H1 (cell line): ENCODE results near the gene SV2C. TPM values are rescaled to one million over a fixed set of nuclear protein-coding genes. Genes with fewer than 3 reads are reported as not detected.

Source experiments
- JUND ChIP-seq: IDR thresholded peaks from 2 replicates; pipeline ENCODE4 v1.6.1; 2011; ENCODE audit warnings: mild to moderate bottlenecking, improper control_type of control experiment, low read length
- POU5F1 ChIP-seq: IDR thresholded peaks from 2 replicates; pipeline ENCODE4 v1.6.1; 2011; ENCODE audit warnings: low read depth, mild to moderate bottlenecking, low read length, moderate library complexity
- RAD21 ChIP-seq, 2 experiments: IDR thresholded peaks in 1 of 2; conservative IDR thresholded peaks in 1 of 2; 2 replicates each; pipeline ENCODE4 v1.6.1; 2011; ENCODE audit warnings: low read depth in 2 of 2, low read length in 2 of 2, improper control_type of control experiment in 1 of 2, inconsistent platforms in 1 of 2, mild to moderate bottlenecking in 1 of 2, moderate library complexity in 1 of 2
- polyA plus RNA-seq, 7 experiments: library from polyadenylated mRNA; depleted of rRNA in 3 of 7; stranded (reverse) in 5 of 7; unstranded in 2 of 7; fragments of >200 nt in 5 of 7; fragments of 200-250 nt in 2 of 7; gene quantifications; 1 replicate in 5 of 7; 2 replicates in 1 of 7; 4 replicates in 1 of 7; pipeline versions ENCODE4 v1.2.1 to v1.2.3, GENCODE V29; 2011 to 2013; ENCODE audit warnings: missing spikeins in 2 of 7, mixed read lengths in 2 of 7
- total RNA-seq: library from RNA; stranded (reverse); fragmentation: NEBNext Ultra II Directional; extraction: Animal tissue kit (Norgen Biotek cat#: 25700); gene quantifications from 2 replicates; pipeline ENCODE4 v1.2.1, GENCODE V29; 2021
- TF ChIP-seq, protein P1 (sequence below): fragments of 300-600 bp; sonication (generic); IDR thresholded peaks from 2 replicates; pipeline ENCODE4 v1.7.1; 2012; ENCODE audit warnings: low read length, moderate library complexity, mild to moderate bottlenecking, inconsistent platforms; ENCODE audit not compliant: insufficient replicate concordance

SV2C gene
- total and polyA plus RNA-seq, 2 of the 8 experiments (the other 6 are each of a cell fraction or from before 2014, with no cell fraction given), result 0.08 to 0.24 TPM

DNA sequence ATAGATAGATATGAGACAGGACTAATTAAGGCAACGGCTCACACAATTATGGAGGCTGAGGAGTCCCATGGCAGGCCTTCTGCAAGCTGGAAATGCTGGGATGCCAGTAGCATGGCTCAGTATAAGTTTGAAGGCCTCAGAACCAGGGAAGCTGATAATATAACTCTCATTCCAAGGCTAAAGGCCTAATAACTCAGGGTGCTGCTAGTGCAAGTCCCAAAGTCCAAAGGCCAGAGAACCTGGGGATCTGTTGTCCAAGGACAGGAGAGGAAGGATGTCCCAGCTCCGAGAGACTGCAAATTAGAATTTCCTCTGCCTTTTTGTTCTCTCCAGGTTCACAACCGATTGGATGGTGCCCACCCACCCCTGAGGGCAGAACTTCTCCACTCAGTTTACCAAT lies 114.5 kb downstream of the SV2C start (continued):
- TF ChIP-seq, protein P1, sequence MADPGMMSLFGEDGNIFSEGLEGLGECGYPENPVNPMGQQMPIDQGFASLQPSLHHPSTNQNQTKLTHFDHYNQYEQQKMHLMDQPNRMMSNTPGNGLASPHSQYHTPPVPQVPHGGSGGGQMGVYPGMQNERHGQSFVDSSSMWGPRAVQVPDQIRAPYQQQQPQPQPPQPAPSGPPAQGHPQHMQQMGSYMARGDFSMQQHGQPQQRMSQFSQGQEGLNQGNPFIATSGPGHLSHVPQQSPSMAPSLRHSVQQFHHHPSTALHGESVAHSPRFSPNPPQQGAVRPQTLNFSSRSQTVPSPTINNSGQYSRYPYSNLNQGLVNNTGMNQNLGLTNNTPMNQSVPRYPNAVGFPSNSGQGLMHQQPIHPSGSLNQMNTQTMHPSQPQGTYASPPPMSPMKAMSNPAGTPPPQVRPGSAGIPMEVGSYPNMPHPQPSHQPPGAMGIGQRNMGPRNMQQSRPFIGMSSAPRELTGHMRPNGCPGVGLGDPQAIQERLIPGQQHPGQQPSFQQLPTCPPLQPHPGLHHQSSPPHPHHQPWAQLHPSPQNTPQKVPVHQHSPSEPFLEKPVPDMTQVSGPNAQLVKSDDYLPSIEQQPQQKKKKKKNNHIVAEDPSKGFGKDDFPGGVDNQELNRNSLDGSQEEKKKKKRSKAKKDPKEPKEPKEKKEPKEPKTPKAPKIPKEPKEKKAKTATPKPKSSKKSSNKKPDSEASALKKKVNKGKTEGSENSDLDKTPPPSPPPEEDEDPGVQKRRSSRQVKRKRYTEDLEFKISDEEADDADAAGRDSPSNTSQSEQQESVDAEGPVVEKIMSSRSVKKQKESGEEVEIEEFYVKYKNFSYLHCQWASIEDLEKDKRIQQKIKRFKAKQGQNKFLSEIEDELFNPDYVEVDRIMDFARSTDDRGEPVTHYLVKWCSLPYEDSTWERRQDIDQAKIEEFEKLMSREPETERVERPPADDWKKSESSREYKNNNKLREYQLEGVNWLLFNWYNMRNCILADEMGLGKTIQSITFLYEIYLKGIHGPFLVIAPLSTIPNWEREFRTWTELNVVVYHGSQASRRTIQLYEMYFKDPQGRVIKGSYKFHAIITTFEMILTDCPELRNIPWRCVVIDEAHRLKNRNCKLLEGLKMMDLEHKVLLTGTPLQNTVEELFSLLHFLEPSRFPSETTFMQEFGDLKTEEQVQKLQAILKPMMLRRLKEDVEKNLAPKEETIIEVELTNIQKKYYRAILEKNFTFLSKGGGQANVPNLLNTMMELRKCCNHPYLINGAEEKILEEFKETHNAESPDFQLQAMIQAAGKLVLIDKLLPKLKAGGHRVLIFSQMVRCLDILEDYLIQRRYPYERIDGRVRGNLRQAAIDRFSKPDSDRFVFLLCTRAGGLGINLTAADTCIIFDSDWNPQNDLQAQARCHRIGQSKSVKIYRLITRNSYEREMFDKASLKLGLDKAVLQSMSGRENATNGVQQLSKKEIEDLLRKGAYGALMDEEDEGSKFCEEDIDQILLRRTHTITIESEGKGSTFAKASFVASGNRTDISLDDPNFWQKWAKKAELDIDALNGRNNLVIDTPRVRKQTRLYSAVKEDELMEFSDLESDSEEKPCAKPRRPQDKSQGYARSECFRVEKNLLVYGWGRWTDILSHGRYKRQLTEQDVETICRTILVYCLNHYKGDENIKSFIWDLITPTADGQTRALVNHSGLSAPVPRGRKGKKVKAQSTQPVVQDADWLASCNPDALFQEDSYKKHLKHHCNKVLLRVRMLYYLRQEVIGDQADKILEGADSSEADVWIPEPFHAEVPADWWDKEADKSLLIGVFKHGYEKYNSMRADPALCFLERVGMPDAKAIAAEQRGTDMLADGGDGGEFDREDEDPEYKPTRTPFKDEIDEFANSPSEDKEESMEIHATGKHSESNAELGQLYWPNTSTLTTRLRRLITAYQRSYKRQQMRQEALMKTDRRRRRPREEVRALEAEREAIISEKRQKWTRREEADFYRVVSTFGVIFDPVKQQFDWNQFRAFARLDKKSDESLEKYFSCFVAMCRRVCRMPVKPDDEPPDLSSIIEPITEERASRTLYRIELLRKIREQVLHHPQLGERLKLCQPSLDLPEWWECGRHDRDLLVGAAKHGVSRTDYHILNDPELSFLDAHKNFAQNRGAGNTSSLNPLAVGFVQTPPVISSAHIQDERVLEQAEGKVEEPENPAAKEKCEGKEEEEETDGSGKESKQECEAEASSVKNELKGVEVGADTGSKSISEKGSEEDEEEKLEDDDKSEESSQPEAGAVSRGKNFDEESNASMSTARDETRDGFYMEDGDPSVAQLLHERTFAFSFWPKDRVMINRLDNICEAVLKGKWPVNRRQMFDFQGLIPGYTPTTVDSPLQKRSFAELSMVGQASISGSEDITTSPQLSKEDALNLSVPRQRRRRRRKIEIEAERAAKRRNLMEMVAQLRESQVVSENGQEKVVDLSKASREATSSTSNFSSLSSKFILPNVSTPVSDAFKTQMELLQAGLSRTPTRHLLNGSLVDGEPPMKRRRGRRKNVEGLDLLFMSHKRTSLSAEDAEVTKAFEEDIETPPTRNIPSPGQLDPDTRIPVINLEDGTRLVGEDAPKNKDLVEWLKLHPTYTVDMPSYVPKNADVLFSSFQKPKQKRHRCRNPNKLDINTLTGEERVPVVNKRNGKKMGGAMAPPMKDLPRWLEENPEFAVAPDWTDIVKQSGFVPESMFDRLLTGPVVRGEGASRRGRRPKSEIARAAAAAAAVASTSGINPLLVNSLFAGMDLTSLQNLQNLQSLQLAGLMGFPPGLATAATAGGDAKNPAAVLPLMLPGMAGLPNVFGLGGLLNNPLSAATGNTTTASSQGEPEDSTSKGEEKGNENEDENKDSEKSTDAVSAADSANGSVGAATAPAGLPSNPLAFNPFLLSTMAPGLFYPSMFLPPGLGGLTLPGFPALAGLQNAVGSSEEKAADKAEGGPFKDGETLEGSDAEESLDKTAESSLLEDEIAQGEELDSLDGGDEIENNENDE, result no peak
- TF ChIP-seq RAD21 (IDR thresholded peaks at IDR 0.05 in 1 of 2, conservative IDR thresholded peaks at IDR 0.05 in 1 of 2; ENCODE audit: low read depth in 2 of 2, low read length in 2 of 2) (no peak), POU5F1 (no peak), JUND (no peak)
